Inflammatory macrophage treated with lipopolysaccharide for 1 hour (primary cell): ENCODE measurements around the gene SBK3.
A peak's percentile ranks its signal among the peaks of the same experiment; 100 is the strongest.
"Not testable (repeated sequence)": the region's sequence is repeated elsewhere in the genome, so short reads cannot be mapped to it uniquely, and the experiment has no call there.

Experiments used
- DNase-seq, 2 donors: peaks; one replicate each; pipeline ENCODE4 v3.0.0-alpha.2; 2020 to 2022

The SBK3 gene

DNA sequence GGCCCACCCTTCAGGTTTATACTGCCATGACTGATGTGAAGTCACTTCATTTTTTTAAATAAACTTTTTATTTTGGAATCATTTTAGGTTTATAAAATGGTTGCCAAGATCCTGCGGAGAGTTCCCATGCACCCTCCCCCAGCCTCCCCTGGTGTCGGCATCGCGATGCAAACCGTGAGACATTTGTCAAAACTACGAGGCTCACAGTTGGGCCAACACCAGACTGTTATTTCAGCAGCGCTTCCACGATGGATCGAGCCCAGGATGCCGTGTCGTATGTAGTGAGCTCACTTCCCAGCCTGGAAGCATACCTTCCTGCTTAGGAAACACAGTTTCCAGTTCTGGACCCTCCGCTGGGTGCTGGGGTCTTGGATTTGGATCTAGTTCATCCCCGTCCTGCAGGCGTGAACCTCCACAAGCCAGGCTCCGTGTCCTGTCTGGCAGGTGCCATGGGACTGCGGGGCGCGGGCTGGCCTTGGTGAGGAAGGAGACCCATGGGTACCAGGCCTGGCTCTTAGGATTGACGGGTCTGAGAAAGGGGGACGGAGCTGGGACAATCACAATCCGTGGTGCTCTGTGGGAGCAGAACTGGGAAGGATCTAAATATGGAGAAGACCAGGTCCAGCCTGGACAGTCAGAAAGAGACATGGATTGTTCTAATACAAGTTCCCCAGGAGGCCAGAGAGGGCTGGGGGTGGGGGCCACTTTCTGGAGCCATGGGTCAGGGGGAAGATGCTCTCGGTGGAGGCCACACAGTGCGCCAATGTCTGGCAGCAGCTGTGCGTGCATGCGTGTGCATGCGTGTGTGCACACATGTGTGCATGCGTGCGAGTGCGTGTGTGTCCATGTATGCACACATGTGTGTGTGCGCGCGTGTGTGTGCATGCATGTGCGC is 6.0 kb downstream of the SBK3 start:
- DNase-seq, result no peak

DNA sequence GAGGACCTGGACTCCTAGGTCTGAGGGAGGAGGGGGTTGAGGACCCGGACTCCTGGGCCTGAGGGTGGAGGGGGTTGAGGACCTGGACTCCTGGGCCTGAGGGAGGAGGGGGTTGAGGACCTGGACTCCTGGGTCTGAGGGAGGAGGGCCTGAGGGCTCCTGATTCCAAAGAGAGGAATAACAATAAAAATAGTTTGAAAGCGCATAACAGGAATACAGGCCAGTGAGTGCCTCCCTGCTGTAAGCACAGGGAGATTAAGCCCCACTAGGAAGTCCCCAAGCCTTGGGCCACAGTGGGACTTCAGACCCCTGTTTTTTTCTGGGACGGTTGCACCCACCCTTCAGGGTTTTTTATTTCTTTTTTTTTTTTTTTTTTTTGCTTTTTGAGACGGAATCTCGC is 7.2 kb downstream of the SBK3 start:
- DNase-seq, result no peak

- DNase-seq, result no peak
These were observed 7.6 kb downstream of the SBK3 start for GRCh38 chr19:55537741-55538111.

DNA sequence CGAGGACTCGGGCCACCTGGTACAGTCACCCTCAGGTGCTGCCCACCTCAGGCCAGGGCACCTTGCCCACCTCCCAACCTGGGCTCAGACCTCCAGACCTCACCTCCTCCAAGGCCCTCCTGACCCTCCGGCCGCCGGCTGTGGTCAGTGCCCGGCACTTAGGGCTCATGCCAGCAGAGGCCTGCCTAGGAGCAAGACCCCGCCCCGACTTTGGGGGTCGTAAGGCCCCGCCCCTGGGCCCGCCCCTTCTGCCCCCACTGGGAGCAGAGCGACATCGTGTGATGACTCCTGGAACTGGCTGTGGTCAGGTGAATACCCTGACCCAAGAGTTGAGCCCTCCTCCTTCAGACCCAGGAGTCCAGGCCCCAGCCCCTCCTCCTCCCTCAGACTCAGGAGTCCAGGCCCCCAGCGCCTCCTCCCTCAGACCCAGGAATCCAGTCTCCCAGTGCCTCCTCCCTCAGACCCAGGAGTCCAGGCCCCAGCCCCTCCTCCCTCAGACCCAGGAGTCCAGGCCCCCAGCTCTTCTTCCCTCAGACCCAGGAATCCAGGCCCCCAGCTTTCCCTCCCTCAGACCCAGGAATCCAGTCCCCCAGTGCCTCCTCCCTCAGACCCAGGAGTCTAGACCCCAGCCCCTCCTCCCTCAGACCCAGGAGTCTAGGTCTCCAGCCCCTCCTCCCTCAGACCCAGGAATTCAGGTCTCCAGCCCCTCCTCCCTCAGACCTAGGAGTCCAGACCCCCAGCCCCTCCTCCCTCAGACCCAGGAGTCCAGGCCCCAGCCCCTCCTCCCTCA is 8.2 kb downstream of the SBK3 start, which contains the start of gene SBK2:
TSS of gene SBK2 (minus strand) at position 183 of the 790 bp plus-strand sequence. CDS start 839 bp downstream, outside the sequence.
- no peak for DNase-seq

- DNase-seq, result no peak
These were observed 9.0 kb downstream of the SBK3 start for GRCh38 chr19:55536366-55536765.

DNA sequence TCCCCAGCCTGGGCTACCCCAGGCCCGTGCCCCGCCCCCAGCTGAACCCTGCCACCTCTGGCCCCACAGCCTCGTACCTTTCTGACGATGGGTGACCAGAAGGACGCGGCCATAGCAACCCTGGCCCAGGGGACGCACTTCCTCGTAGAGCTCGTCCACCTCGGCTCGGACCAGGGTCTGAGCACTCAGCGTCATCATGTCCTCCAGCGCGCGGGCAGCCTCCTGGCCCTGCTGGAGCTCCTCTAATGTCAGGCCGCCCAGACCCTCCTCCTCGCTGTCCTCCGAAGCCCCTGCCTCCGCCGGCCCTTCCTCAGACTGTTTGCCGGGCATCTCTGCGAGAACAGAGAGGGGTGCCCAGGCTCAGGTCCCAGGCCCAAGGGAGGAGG is 9.4 kb downstream of the SBK3 start:
- no peak for DNase-seq

DNA sequence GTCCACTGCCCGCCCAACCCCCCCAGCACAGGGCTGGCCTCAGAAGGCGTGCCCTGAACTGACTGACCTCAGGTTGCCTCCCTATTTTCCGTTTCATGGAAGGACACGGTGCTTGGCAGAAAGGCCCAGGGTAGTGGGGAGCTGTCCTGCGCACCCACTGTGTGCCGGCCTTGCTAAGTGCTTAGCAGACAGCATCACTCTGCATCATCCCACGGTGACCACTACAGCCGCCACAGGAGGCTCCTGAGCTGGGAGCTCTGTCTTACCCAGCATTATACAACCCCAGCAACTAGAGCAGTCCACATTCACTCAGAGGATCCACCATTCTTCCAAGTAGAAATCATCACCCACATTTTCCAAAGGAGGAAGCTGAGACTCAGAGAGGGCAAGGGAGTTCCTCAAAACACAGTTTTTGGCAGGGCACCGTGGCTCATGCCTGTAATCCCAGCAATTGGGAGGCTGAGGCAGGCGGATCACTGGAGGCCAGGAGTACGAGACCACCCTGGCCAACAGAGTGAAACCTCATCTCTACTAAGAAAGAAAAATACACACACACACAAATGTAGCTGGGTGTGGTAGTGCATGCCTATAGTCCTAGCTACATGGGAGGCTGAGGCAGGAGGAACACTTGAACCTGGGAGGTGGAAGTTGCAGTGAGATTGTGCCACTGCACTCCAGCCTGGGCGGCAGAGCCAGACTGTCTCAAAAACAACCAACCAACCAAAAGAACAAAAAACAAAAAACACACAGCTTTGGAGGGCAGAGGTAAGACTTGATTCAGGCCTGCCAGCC is 10.0 kb downstream of the SBK3 start:
- peak; percentile 41 to 51 for DNase-seq

- DNase-seq, result not testable (repeated sequence)
These were observed 11.1 kb downstream of the SBK3 start for GRCh38 chr19:55534280-55534679.

- DNase-seq, result no peak
These were observed 14.3 kb downstream of the SBK3 start for GRCh38 chr19:55530996-55531395.

GRCh38 chr19:55529636-55530234 is 15.6 kb downstream of the SBK3 start:
- DNase-seq, result no peak

GRCh38 chr19:55528030-55528803 is 17.1 kb downstream of the SBK3 start:
- DNase-seq, result no peak

DNA sequence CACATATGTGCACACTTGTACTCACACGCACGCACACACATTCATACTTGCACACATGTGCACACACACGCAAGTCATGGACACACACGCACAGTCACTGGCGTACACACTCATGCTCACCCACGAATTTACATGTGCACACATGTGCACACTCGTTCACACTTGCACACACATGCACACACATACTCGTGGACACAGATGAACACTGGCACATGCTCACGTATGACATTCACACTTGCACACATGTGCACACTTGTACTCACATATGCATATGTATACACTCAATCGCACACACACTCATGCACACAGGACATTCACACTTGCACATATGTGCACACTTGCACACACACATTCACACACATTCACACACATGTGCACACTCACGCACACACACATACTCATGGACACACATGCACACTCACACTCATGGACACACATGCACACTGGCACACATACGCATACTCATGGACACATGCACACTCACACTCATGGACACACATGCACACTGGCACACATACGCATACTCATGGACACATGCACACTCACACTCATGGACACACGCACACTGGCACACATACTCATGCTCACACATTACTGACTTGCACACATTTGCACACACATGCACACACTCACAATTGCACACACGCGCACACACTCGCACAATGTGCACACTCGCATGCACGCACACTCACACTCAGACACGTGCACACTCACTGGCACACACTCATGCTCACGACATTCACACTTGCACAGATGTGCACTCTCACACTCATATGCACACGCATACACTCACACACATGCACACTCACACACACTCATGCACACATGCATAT is 17.9 kb downstream of the SBK3 start:
- DNase-seq, result no peak

DNA sequence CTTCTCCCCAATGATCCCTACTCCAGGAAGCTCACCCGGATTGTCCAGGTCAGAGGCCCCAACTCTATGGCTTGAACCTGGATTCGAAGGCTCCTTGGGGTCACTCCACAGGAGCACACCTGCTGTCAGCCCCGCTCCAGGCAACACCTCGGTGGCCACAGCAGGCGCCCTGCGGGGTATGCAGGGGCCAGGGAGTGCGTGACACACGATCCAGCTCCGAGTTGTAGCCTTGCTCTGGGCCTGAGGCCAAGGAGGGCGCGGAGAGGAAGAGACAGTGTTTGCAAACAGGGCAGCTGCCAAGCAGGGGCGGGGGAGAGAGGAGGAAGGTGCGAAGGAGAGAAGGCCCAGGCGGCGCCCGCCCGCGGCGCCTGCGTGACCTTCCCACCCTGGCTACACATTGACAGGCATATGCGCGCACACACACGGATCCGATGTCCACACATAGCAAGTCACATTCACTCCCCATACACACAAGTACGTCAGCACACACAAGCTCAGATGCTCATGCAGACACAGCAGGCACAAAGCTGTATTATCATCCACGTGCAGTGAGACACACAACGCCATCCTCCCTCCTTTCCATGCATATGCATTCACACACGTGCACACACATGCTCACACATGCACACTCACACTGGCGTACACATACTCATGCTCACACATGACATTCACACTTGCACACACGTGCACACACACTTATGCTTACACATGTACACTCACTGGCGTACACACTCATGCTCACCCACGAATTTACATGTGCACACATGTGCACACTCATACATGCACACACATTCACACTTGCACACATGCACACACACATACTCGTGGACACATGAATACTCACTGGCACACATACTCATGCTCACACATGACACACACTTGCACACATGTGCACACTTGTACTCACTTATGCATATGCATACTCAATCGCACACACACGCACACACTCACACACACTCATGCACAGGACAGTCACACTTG is 18.8 kb downstream of the SBK3 start:
- DNase-seq, result peak; percentile 1 to 13

GRCh38 chr19:55525289-55526101 is 19.8 kb downstream of the SBK3 start:
- DNase-seq, result no peak

- no peak for DNase-seq
These were observed 24.6 kb downstream of the SBK3 start for GRCh38 chr19:55520691-55521292.

DNA sequence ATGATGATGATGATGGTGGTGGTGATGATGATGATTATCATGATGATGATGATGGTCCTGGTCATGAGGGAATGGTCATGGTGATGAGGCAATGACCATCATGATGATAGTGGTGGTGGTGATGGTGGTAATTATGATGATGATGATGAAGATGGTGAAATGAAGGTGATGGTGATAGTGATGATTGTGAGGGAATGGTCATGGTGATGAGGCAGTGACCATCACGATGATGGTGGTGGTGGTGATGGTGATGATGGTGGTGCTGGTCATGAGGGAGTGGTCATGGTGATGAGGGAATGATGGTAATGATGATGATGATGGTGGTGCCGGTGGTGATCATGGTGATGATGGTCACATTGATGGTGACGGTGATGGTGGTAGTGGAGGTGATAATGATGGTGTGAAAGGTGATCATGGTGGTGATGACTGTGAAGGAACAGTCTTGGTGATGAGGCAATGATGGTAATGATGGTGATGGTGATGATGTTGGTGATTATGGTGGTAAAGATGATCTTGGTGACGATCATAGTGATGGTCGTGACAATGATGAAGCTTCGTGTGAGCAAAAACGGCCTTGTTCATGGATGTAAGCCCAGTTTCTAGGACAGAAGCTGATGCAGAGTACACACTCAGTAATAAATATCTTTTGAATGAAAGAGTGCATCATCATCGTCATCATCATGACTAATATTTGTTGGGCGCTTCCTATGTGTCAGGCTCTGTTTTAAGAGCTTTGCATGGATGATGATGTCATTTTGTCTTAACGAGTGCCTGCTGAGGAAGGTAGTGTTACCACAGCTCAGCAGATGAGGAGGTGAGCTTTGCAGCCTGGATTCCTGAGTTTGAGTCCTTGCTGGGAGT is 25.7 kb downstream of the SBK3 start:
- peak; percentile 40 to 55 for DNase-seq
